DMS153 treated with DMSO at 0.1 percent for 48 hours (cell line): Measurements from ENCODE around the gene SUOX.
"Not testable (repeated sequence)": the region's sequence is repeated elsewhere in the genome, so short reads cannot be mapped to it uniquely, and the experiment has no call there.

ENCODE experiments used
- DNase-seq: peaks from one replicate; lab custom pipeline; 2025; ENCODE audit not compliant: unreplicated experiment; lab: John Stamatoyannopoulos, UW

SUOX gene

GRCh38 chr12:55996715-55997534 lies at the start of gene SUOX:
TSS of gene SUOX (plus strand) at chr12:55997276. CDS start at chr12:56002222, 4,946 bp downstream.
- peak; percentile 93 for DNase-seq

GRCh38 chr12:55955344-55955743 lies 41.7 kb upstream of the SUOX start:
- no peak for DNase-seq

GRCh38 chr12:55955800-55956508 lies 41.1 kb upstream of the SUOX start:
- no peak for DNase-seq

- DNase-seq = no peak
Measured at GRCh38 chr12:55957106-55957859, 39.8 kb upstream of the SUOX start.

- no peak for DNase-seq
Measured at GRCh38 chr12:55963760-55964159, 33.3 kb upstream of the SUOX start.

- DNase-seq = no peak
Measured at GRCh38 chr12:55965240-55965639, 31.8 kb upstream of the SUOX start.

GRCh38 chr12:55965941-55966407 lies 31.1 kb upstream of the SUOX start, which contains the start of gene PMEL:
TSS of gene PMEL (minus strand) at chr12:55966042. CDS start at chr12:55966011, 31 bp downstream.
- no peak for DNase-seq

- peak; percentile 78 for DNase-seq
Measured at GRCh38 chr12:55966408-55967281, 30.4 kb upstream of the SUOX start, which contains the start of gene CDK2. TSS of gene CDK2 (plus strand) at chr12:55966830. CDS start at chr12:55967009, 179 bp downstream.

GRCh38 chr12:55969356-55969755 lies 27.7 kb upstream of the SUOX start:
- DNase-seq = no peak

- DNase-seq = no peak
Measured at GRCh38 chr12:55970775-55971174, 26.3 kb upstream of the SUOX start.

GRCh38 chr12:55972042-55972441 lies 25.0 kb upstream of the SUOX start:
- DNase-seq = no peak

GRCh38 chr12:55972456-55972855 lies 24.6 kb upstream of the SUOX start:
- DNase-seq = no peak

- no peak for DNase-seq
Measured at GRCh38 chr12:55972911-55973598, 24.0 kb upstream of the SUOX start.

- peak; percentile 99 for DNase-seq
Measured at GRCh38 chr12:55973599-55974307, 23.3 kb upstream of the SUOX start, which contains the start of gene RAB5B. TSS of gene RAB5B (plus strand) at chr12:55974078. CDS start at chr12:55986961, 12,883 bp downstream.

GRCh38 chr12:55974308-55974730 lies 22.8 kb upstream of the SUOX start:
- peak; percentile 6 for DNase-seq

GRCh38 chr12:55978393-55978792 lies 18.7 kb upstream of the SUOX start:
- no peak for DNase-seq

- no peak for DNase-seq
Measured at GRCh38 chr12:55979069-55979468, 18.0 kb upstream of the SUOX start.

- not testable (repeated sequence) for DNase-seq
Measured at GRCh38 chr12:55981882-55982281, 15.2 kb upstream of the SUOX start.
